Thymus (tissue), 11 donors: Measurements from ENCODE around the gene SKAP1. TPM values are rescaled to one million over a fixed set of nuclear protein-coding genes. Genes with fewer than 3 reads are reported as not detected.
A peak's percentile ranks its signal among the peaks of the same experiment; 100 is the strongest.

Experiments
- DNase-seq, 9 donors: peaks; one replicate each; pipeline ENCODE4 v3.0.0-alpha.2; 2013; ENCODE audit warnings: low spot score in 9 of 9, low read depth in 6 of 9, missing footprints in 1 of 9
- H3K27ac ChIP-seq, 2 donors: one replicate each; pipeline ENCODE4 v1.5.1; 2013; ENCODE audit warnings: control low read depth in 1 of 2, low read depth in 1 of 2, low read length in 1 of 2, mild to moderate bottlenecking in 1 of 2, moderate library complexity in 1 of 2
- H3K27me3 ChIP-seq, 2 donors: one replicate each; pipeline ENCODE4 v1.5.1; 2013; ENCODE audit warnings: low read length in 1 of 2; ENCODE audit not compliant: control insufficient read depth in 2 of 2, insufficient read depth in 1 of 2
- H3K36me3 ChIP-seq, 2 donors: one replicate each; pipeline ENCODE4 v1.5.1; 2013; ENCODE audit warnings: low read length in 1 of 2, mild to moderate bottlenecking in 1 of 2, moderate library complexity in 1 of 2; ENCODE audit not compliant: control insufficient read depth in 2 of 2, insufficient read depth in 2 of 2
- H3K4me1 ChIP-seq, 2 donors: one replicate each; pipeline ENCODE4 v1.5.1; 2013; ENCODE audit warnings: low read length in 2 of 2; ENCODE audit not compliant: control insufficient read depth in 2 of 2, insufficient read depth in 2 of 2
- H3K4me3 ChIP-seq, 2 donors: one replicate each; pipeline ENCODE4 v1.5.1; 2013; ENCODE audit warnings: low read length in 2 of 2, control low read depth in 1 of 2, mild to moderate bottlenecking in 1 of 2
- H3K9me3 ChIP-seq, 2 donors: one replicate each; pipeline ENCODE4 v1.5.1; 2013; ENCODE audit warnings: low read length in 1 of 2, mild to moderate bottlenecking in 1 of 2; ENCODE audit not compliant: control insufficient read depth in 2 of 2, insufficient read depth in 1 of 2
- WGBS: extraction: QIAGEN DNeasy Blood & Tissue Kit; methylation state at CpG from one replicate; pipeline ENCODE4 v1.1.7; 2013; 5-methylcytosine and 5-hydroxymethylcytosine counted together
- polyA plus RNA-seq: library from polyadenylated mRNA; stranded (reverse); fragments of 200-250 nt; gene quantifications from one replicate; pipeline ENCODE4 v1.2.3, GENCODE V29; 2013
- total RNA-seq: library from RNA; stranded (reverse); fragments of 120-200 nt; gene quantifications from one replicate; pipeline ENCODE4 v1.2.4, GENCODE V29; 2013
- donor health status: healthy.

Gene SKAP1
- total and polyA plus RNA-seq, 2 donors, result 28.8 to 64.4 TPM

GRCh38 chr17:48385319-48385718, 44.7 kb downstream of the SKAP1 start:
- Histone ChIP-seq H3K36me3 (peaks cover 0 to 10% of the 10 kb centered on the region in 2 donors), H3K9me3 (no peaks in the 10 kb centered on the region), H3K27ac (no peak overlapping the region), H3K4me1 (peaks cover 0 to 2% of the 10 kb centered on the region in 2 donors), H3K4me3 (no peak overlapping the region), H3K27me3 (no peaks in the 10 kb centered on the region)
- no peak for DNase-seq
- 96% methylated on average over 1 of the region's 1 CpG for WGBS

DNA sequence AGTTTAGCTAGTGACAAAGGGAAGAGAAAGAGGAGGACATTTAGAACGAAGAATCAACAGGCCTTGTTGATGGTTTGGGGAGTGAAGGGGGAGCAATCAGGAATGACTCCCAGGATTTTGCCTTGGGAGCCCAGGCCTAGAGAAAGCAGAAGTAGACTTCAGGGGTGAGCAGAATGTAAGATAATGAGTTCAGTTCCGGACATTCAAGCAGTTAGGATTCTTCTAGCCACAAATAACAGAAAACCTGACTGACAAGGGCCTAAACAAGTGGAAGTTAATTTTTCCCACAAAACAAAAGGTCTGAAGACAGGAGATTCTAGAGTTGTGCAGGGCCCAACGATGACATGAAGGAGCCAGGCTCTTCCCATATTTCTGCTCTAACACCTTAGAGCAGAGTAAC, 45.9 kb downstream of the SKAP1 start:
- H3K36me3 ChIP-seq, result peaks cover 0 to 10% of the 10 kb centered on the region in 2 donors
- peaks cover 0 to 2% of the 10 kb centered on the region in 2 donors for H3K4me1 ChIP-seq
- WGBS, result 96% methylated on average over 3 of the region's 3 CpGs
- no peak overlapping the region for H3K27ac ChIP-seq
- no peaks in the 10 kb centered on the region for H3K9me3 ChIP-seq
- no peak overlapping the region for H3K4me3 ChIP-seq
- DNase-seq, result no peak
- no peaks in the 10 kb centered on the region for H3K27me3 ChIP-seq

DNA sequence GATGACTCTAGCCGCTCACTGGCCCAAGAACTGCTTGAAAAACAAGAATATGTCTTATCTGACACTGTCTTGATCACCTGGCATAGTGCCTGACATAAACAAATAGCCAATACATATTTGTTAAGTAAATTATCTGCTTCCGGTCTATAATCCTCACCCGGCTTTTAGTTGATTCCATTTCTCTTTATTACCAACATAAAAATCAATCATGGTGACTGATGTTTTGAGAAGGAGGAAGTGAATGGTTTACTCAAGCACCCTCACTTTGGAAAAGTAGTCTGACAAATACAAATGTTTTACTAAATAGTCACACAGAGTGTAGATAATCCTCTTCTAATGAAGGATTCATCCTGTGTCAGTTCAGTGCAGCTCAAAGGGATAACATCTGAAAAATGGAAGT, 47.0 kb downstream of the SKAP1 start:
- no peak for DNase-seq
- H3K4me1 ChIP-seq, result peaks cover 0 to 5% of the 10 kb centered on the region in 2 donors
- H3K27ac ChIP-seq, result no peak overlapping the region
- peaks cover 0 to 10% of the 10 kb centered on the region in 2 donors for H3K36me3 ChIP-seq
- WGBS, result 99% methylated on average over 3 of the region's 3 CpGs
- H3K9me3 ChIP-seq, result no peaks in the 10 kb centered on the region
- no peak overlapping the region for H3K4me3 ChIP-seq
- H3K27me3 ChIP-seq, result no peaks in the 10 kb centered on the region

- WGBS, result 70% methylated on average over 3 of the region's 3 CpGs
- no peak for DNase-seq
- H3K9me3 ChIP-seq, result no peaks in the 10 kb centered on the region
- H3K4me1 ChIP-seq, result peaks cover 0 to 2% of the 10 kb centered on the region in 2 donors
- H3K27me3 ChIP-seq, result no peaks in the 10 kb centered on the region
- no peak overlapping the region for H3K27ac ChIP-seq
- no peak overlapping the region for H3K4me3 ChIP-seq
- peaks cover 4 to 14% of the 10 kb centered on the region in 2 donors for H3K36me3 ChIP-seq
These were observed 51.2 kb downstream of the SKAP1 start for GRCh38 chr17:48378708-48379392.

DNA sequence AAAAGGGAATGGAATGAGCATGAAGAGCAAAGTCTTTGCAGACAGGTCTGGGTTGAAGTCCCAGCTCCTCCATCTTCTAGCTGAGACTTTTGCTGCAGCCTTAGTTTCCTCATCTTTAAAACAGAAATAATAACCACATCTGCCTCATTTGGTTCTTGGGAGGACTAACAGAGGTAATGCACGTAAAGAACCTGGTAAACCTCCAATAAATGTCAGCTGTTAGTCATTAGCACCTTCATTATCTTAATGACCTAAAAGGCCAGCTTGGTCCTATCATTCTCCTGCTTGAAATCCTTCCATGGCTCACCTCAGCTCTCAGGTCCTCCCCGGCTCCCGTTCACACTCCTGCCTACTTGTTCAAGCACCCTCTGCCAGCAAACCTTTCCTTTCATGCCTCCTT, 51.8 kb downstream of the SKAP1 start:
- Histone ChIP-seq H3K9me3 (no peaks in the 10 kb centered on the region), H3K27ac (no peak overlapping the region), H3K27me3 (no peaks in the 10 kb centered on the region), H3K4me1 (peaks cover 0 to 2% of the 10 kb centered on the region in 2 donors), H3K36me3 (peaks cover 4 to 14% of the 10 kb centered on the region in 2 donors), H3K4me3 (no peak overlapping the region)
- no peak for DNase-seq
- WGBS, result 94% methylated on average over 3 of the region's 3 CpGs

DNA sequence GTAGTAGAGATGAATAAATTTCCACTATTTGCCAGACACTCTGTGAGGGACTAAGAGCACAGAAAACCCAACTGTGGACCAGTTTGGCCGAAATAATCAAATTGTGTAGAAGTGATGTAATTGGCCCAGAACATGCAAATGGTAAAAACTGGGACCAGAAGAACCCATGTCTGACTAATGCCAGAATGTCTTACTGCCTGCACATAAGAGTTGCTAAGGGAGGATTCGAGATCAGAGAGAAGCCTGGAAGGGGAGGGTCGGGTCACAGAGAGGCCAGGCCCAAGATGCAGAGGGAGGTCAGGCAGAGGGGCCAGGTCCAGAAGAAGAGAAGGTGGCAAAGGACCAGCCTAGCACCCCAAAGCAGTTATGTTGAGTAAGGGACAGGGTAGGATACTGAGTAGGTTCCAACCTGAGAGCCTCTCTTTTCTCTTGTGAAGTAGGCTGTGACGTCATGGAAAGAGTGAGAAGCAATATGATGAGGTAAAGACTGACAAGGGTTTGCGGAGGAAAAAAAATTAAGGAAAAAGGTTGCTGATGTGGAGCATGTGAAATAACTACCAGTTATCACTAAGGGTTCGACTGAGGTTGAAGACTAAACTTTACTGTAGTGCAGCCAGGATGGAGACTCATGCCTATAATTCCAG, 53.2 kb downstream of the SKAP1 start:
- DNase-seq, result no peak
- Histone ChIP-seq H3K27ac (no peak overlapping the region), H3K36me3 (peaks cover 4 to 10% of the 10 kb centered on the region in 2 donors), H3K4me1 (peaks cover 0 to 2% of the 10 kb centered on the region in 2 donors), H3K27me3 (no peaks in the 10 kb centered on the region), H3K9me3 (no peaks in the 10 kb centered on the region), H3K4me3 (no peak overlapping the region)
- 97% methylated on average over 6 of the region's 6 CpGs for WGBS

- Histone ChIP-seq H3K4me3 (no peak overlapping the region), H3K4me1 (peaks cover 0 to 2% of the 10 kb centered on the region in 2 donors), H3K27ac (no peak overlapping the region), H3K27me3 (no peaks in the 10 kb centered on the region), H3K36me3 (peaks cover 4 to 10% of the 10 kb centered on the region in 2 donors), H3K9me3 (no peaks in the 10 kb centered on the region)
- WGBS, result 83% methylated on average over 1 of the region's 1 CpG
- DNase-seq, result no peak
These were observed 54.7 kb downstream of the SKAP1 start for GRCh38 chr17:48375356-48375755.

DNA sequence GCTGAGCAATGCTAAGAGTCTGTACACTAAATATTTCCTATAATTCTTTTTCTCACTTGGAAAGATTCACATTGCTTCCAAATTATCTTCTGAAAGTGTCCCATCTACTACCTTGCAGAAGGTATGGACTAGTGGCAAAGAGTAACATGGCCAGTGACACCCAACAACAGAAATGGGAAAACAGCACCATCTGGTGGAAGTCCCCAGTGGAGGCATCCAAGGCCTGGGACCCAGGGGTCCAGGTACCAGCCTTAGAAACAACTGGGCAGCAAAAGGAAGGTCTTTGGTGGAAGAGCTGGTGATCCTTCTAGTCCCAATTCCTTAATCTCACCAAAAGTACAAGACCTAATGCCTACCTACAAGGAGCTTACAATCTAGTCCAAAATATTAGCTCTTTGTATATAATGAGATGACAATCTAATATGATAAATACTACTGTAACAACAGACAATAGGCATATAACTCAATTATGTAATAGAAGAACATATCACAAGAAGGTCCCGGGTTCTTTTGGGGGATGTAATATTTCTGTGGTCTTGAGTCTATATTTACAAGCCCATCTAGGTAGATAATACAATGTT, 55.3 kb downstream of the SKAP1 start:
- Histone ChIP-seq H3K36me3 (peaks cover 4 to 10% of the 10 kb centered on the region in 2 donors), H3K4me1 (peaks cover 0 to 2% of the 10 kb centered on the region in 2 donors), H3K27ac (no peak overlapping the region), H3K9me3 (no peaks in the 10 kb centered on the region), H3K27me3 (no peaks in the 10 kb centered on the region), H3K4me3 (no peak overlapping the region)
- WGBS, result 93% methylated on average over 1 of the region's 1 CpG
- peak in 8 of 9 donors; percentile 9 to 53 (median 24) for DNase-seq

DNA sequence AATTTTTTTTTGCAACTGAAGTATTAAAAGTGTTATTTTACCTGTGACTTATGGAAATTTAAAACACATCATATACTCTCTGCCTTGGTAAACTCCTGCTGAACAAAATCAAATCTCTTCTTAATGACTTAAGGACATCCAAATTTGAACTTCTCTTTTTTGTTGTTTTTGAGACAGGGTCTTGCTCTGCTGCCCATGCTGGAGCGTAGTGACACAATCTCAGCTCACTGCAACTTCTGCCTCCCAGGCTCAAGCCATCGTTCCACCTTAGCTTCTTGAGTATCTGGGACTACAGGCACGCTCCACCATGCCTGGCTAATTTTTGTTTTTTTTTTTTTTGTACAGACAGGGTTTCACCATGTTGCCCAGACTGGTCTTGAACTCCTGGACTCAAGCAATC, 56.1 kb downstream of the SKAP1 start:
- WGBS, result 91% methylated on average over 3 of the region's 3 CpGs
- Histone ChIP-seq H3K27ac (no peak overlapping the region), H3K9me3 (no peaks in the 10 kb centered on the region), H3K27me3 (no peaks in the 10 kb centered on the region), H3K4me1 (peaks cover 0 to 2% of the 10 kb centered on the region in 2 donors), H3K4me3 (no peak overlapping the region), H3K36me3 (peaks cover 4 to 10% of the 10 kb centered on the region in 2 donors)
- no peak for DNase-seq
